ENCODE results near the gene AQP2.

The AQP2 gene

GRCh38 chr12:49954863-49955830 lies 4.6 kb downstream of the AQP2 start:
- DNase-seq (ENCODE audit: low read depth in 2 of 2, low spot score in 1 of 2): no peak

DNA sequence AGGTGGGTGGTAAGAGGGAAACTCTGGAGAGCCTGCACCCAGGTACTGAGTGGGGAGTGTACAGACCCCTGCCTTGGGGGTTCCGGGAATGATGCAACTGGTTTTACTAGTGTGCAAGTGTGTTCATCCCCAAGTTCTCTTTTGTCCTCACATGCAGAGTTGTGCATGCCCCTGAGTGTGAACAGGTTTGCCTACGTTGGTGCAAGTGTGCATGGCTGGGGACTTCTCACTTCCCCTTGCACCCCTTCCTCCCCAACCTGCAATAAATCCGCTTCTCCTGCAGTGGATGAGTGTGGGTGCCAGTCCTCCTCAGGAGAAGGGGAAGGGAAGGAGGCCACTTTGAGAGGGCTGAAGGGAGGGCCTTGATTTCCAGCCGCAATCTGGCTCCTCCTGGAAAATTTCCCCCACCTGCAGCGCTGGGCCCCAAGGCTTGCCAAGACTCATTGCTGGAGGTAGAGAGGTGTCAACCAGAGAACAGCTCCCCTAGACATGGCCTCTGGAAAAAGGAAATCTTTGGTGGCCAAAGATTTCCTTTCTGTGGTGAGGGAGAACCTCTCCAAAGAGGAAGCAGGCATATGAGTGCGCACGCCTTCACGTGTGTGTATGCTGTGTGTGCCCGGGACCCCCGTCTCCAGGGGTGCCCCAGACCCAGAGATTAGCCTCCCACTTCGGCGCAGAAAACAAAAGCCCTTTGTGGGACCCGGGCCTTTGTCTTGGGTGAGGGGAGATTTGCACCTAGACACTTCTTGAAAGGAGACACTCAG lies 5.5 kb downstream of the AQP2 start:
- DNase-seq (ENCODE audit: low read depth in 2 of 2, low spot score in 1 of 2): no peak

DNA sequence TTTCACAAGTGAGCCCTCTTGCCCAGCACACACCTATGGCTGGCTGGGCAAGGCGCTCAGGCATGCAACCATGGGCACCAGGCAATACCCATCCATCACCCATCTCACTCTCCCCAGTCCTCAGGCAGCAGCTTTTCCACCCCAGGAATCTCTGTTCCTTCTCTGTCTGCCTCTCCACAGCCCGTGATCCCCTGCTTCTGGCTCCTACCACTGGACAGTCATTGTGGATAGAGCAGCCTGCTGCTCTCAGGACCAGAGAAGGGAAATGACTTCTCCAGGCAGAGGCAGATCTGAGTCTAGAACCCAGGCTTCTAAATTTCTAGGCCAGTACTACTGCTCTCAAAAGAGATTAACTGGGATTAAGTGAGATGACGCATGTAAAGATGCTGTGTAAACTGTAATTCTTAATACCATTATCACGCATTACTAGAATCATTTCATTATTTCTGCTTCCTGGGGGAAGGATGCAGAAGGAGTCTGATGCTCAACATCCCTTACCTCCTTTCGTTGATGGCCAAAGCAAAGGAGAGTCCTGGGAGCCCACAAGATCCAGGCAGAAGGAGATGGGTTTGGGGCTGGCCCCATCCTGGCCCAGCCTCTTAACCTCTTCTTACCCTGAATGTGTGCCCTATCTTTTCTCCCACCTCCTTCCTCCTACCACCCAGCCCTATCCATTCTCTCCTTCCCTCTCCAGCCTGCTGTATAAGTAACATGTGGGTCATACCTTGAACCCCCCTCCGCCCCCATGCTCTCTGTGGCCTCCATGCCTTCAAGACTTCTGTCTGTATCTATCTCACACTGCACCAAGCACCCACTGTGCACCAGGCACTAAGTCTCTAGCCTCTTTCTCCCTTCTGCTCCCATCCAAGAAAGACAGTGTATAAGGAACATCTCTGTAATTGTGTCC lies 6.4 kb downstream of the AQP2 start:
- no peak for DNase-seq (ENCODE audit: low read depth in 2 of 2, low spot score in 1 of 2)

- no peak for DNase-seq (ENCODE audit: low read depth in 2 of 2, low spot score in 1 of 2)
Measured at GRCh38 chr12:49957570-49957967, 7.0 kb downstream of the AQP2 start.

DNA sequence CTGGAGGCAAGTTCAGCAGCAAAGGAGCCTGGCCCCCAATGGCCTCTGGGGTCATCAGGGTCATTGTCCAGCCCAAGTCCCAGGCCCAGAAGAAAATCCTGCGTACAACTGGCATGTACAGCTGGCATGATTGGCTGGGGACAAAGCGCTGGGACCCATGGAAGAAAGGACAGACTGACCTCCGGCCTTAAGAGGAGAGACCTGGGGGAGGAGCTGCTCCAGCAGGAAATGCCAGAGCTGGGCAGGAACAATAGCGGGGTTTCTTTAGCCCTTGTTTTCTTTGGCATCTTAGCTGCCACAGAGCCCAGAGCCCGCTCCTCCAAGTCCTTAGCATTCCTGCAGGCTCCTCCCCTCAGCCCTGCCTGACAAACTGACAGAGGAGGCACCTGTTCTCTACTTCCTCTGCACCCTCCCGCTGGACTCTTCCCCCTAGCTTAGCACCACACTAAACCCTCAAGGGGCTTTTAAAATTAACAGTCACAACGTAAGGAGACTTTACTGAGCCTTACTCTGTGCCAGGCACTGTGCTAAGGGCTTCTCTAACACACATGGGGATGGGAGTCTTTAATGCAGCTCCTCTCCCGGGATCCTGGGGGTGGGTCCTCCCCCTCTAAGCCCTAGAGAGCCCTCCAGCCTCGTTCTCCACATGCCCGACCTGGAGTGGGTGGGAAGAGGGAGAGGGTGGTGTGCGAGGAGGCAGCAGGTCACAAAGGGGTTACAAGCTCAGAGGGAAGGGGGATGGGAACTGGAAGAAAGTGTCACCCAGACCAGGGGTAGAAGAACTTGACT lies 9.3 kb downstream of the AQP2 start:
- no peak for DNase-seq (ENCODE audit: low read depth in 2 of 2, low spot score in 1 of 2)

- DNase-seq (ENCODE audit: low read depth in 2 of 2, low spot score in 1 of 2): no peak
Measured at GRCh38 chr12:49960474-49961110, 10.1 kb downstream of the AQP2 start.

DNA sequence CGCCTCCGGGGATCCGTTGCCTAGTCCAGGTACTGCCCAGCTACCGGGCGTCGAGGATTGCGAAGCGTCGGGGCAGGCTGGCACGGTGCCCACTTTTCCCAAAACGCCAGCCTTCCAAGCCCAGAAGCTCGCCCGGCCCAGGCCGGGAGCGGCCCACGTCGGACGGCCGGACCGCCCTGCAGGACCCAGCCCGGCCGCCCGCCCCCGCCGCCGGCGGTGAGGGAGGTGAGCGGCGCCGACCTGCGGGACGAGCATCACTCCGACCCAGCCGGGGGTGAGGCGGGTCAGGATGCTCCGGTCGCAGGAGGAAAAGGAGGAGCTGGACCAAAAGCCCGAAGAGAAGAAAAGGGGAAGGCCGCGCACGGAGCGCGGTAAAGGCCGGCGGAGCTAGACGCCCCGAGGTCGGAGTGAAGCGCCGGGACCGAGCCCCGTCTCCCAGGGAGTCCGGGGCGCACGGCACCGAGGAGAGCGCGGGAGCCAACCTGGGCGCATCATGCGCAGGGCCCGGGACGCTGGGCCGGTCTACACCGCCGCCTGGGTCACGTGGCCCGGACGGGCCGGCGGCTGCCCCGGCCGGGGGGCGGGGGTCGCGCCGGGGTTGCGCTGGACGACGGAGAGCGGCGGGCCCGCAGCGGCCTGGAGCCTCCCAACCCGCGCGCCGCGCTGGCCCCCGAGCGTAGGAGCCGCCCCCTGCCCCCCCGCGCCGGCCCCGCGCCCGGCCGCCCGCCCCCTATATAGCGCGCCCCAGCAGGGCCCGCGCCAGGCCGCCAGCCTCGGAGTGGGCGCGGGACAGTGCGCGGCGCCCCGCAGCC lies 10.8 kb downstream of the AQP2 start, which contains the start of gene AQP5:
TSS of gene AQP5 (plus strand) at position 762 of the 812 bp plus-strand sequence. CDS start 146 bp downstream, outside the sequence.
- DNase-seq (ENCODE audit: low read depth in 2 of 2, low spot score in 1 of 2): no peak

DNA sequence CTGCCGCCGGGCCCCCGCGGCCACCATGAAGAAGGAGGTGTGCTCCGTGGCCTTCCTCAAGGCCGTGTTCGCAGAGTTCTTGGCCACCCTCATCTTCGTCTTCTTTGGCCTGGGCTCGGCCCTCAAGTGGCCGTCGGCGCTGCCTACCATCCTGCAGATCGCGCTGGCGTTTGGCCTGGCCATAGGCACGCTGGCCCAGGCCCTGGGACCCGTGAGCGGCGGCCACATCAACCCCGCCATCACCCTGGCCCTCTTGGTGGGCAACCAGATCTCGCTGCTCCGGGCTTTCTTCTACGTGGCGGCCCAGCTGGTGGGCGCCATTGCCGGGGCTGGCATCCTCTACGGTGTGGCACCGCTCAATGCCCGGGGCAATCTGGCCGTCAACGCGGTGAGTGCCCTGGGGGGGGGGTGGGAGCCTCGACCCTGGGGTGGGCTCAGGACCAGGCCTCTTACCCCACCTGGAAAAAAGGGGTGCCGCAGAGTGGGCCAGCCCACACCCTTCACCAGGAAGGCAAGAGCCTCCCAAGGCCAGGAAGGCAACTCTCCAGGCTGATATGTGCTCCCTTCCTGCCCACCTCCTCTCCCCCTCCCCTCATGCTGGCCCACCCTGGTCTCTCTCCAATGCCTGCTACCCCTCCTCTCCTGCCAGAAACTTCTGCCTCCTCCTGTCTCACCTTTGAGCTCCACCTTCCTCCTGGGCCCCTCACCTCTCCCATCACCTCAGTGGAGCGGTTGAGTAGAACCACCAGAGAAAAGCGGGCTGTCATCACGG lies 11.6 kb downstream of the AQP2 start:
- no peak for DNase-seq (ENCODE audit: low read depth in 2 of 2, low spot score in 1 of 2)

DNA sequence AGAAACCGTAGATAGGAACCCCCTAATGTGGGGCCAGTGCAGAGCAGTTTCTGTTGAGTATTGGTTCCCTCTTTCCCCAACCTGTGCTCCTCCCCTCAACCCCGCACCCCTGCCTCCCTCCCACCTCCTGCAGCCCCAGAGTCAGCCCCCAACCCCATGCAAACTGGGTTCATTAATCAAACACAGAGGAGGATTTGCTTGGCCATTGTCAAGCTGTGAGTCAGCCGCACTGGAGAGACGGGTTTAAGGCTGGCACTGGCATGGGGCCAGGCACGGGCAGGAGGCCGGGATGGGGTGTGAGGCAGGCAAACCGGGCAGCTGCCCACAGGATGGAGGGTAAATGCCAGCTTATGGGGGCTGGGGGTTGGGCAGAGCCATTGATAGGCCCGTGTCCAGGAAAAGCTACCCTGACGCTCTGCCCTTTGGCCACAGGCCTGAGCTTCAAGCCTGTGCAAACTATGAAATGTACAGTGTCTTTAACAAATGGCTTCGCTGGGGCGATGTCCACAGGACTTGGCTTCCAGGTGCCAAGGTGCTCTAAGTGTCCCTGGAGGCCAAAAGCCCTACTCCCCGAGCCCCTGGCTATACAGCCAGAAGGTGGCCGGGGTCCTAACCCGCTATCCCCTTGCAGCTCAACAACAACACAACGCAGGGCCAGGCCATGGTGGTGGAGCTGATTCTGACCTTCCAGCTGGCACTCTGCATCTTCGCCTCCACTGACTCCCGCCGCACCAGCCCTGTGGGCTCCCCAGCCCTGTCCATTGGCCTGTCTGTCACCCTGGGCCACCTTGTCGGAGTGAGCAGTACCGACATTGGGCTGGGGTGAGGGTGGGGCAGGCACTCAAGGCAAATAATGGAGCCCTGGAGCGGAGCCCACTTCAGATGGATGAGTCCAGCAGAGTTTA lies 12.6 kb downstream of the AQP2 start:
- no peak for DNase-seq (ENCODE audit: low read depth in 2 of 2, low spot score in 1 of 2)

- DNase-seq (ENCODE audit: low read depth in 2 of 2, low spot score in 1 of 2): no peak
Measured at GRCh38 chr12:49963976-49964815, 13.7 kb downstream of the AQP2 start.

DNA sequence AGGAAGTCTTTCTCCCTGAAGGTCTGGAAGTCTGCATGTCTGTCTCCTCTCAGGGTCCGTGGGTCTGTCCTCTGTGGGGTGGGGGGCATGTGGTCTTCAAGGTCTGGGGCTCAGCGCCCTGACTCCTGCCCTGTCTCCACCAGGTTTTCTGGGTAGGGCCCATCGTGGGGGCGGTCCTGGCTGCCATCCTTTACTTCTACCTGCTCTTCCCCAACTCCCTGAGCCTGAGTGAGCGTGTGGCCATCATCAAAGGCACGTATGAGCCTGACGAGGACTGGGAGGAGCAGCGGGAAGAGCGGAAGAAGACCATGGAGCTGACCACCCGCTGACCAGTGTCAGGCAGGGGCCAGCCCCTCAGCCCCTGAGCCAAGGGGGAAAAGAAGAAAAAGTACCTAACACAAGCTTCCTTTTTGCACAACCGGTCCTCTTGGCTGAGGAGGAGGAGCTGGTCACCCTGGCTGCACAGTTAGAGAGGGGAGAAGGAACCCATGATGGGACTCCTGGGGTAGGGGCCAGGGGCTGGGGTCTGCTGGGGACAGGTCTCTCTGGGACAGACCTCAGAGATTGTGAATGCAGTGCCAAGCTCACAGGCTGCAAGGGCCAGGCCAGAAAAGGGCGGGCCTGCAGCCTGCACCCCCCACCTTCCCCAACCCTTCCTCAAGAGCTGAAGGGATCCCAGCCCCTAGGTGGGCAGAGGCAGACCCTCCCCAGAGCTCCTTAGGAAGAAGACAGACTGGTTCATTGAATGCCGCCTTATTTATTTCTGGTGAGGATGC lies 14.5 kb downstream of the AQP2 start:
- DNase-seq (ENCODE audit: low read depth in 2 of 2, low spot score in 1 of 2): no peak

- no peak for DNase-seq (ENCODE audit: low read depth in 2 of 2, low spot score in 1 of 2)
Measured at GRCh38 chr12:49965836-49966235, 15.3 kb downstream of the AQP2 start.

DNA sequence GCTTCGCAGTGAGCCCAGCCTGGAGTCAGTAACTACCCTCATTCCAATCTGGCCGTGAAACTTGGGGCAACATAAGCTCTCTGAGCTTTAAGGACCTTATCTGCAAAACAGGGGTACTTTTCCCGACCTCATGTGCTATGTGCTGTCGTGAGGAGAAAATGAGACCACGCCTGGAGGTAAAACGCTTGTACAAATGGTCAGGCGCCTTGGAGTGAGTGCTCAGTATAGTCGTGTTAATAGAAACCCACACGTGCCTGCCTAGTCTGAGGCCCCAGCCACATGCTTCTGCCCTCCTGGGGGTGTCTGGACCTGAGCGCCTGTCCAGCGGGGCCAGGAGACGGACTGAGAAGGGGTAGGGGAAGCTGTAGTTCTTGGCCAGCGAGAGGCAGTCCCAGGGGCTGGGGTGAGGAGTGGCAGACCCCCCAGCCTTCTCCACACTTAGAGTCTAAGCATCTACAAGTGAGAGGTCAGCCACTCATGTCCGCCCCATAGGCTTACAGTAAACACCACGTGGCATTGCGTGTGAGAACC lies 16.0 kb downstream of the AQP2 start:
- no peak for DNase-seq (ENCODE audit: low read depth in 2 of 2, low spot score in 1 of 2)

GRCh38 chr12:49967042-49967776 lies 16.7 kb downstream of the AQP2 start:
- peak; percentile 74 to 90 for DNase-seq (ENCODE audit: low read depth in 2 of 2, low spot score in 1 of 2)

All from stimulated activated CD8-positive, alpha-beta memory T cell treated with anti-CD3 and anti-CD28 coated beads, Interleukin-4, amount 100 ng/mL, for 4 hours (primary cell).